ENCODE results near the gene TMEM214. TPM values are rescaled to one million over a fixed set of nuclear protein-coding genes. Genes with fewer than 3 reads are reported as not detected.

Gene TMEM214
- total RNA-seq, 2 experiments from 2014 or later: 22.0 to 24.6 TPM

GRCh38 chr2:26997394-26997793, 35.4 kb upstream of the TMEM214 start:
- Histone ChIP-seq H3K27me3 (ENCODE audit: control insufficient read depth in 1 of 2, insufficient read depth in 2 of 2, low read length in 2 of 2) (no peaks in the 10 kb centered on the region), H3K4me1 (ENCODE audit: insufficient read depth, low read length) (no peaks in the 10 kb centered on the region), H3K4me3 (ENCODE audit: low read length) (no peak overlapping the region), H3K27ac (ENCODE audit: low read depth in 1 of 2, low read length in 2 of 2) (no peak overlapping the region), H3K9me3 (ENCODE audit: control insufficient read depth in 1 of 2, insufficient read depth in 1 of 2, low read length in 2 of 2) (no peaks in the 10 kb centered on the region), H3K36me3 (ENCODE audit: insufficient read depth, low read length) (no peaks in the 10 kb centered on the region)
- H3K4me3 Mint-ChIP-seq: no peak overlapping the region
- TF ChIP-seq CTCF (IDR thresholded peaks at IDR 0.05): no peak
- no peaks in the 10 kb centered on the region for H3K4me1 Mint-ChIP-seq (ENCODE audit: low read depth)
- CTCF ChIA-PET: interaction anchor here (0.5 kb wide), 1 partner anchor 1171 kb away, joined by 3 read pairs; no protein-coding TSS in a partner anchor
- ATAC-seq (ENCODE audit: poor library complexity): no peak
- no peak overlapping the region for H3K27ac Mint-ChIP-seq
- POLR2A ChIA-PET: no interaction called here
- peaks cover 18% of the 10 kb centered on the region for H3K27me3 Mint-ChIP-seq
- intact Hi-C loops (cut with DNase I, micrococcal nuclease): no loop called here
- H3K36me3 Mint-ChIP-seq (ENCODE audit: low read depth): no peaks in the 10 kb centered on the region
- DNase-seq: no peak
- H3K9me3 Mint-ChIP-seq: no peaks in the 10 kb centered on the region

- no peaks in the 10 kb centered on the region for H3K9me3 ChIP-seq (ENCODE audit: control insufficient read depth in 1 of 2, insufficient read depth in 1 of 2, low read length in 2 of 2)
These were observed 34.4 kb upstream of the TMEM214 start for GRCh38 chr2:26998323-26998722.

GRCh38 chr2:27000228-27000627, 32.5 kb upstream of the TMEM214 start:
- POLR2A ChIA-PET: no interaction called here

More at GRCh38 chr2:26998323-26998722, 34.4 kb upstream of the TMEM214 start:
- H3K27me3 Mint-ChIP-seq: peaks cover 18% of the 10 kb centered on the region
- DNase-seq (no peak), ATAC-seq (ENCODE audit: poor library complexity) (no peak)
- Histone ChIP-seq H3K36me3 (ENCODE audit: insufficient read depth, low read length) (no peaks in the 10 kb centered on the region), H3K4me3 (ENCODE audit: low read length) (no peak overlapping the region), H3K4me1 (ENCODE audit: insufficient read depth, low read length) (no peaks in the 10 kb centered on the region), H3K27ac (ENCODE audit: low read depth in 1 of 2, low read length in 2 of 2) (no peak overlapping the region), H3K27me3 (ENCODE audit: control insufficient read depth in 1 of 2, insufficient read depth in 2 of 2, low read length in 2 of 2) (no peaks in the 10 kb centered on the region)
- CTCF ChIA-PET: no interaction called here
- no peak overlapping the region for H3K27ac Mint-ChIP-seq
- H3K9me3 Mint-ChIP-seq: no peaks in the 10 kb centered on the region
- no peak for TF ChIP-seq CTCF (IDR thresholded peaks at IDR 0.05)
- intact Hi-C loops (cut with DNase I, micrococcal nuclease): no loop called here
- H3K4me3 Mint-ChIP-seq: no peak overlapping the region
- no peaks in the 10 kb centered on the region for H3K36me3 Mint-ChIP-seq (ENCODE audit: low read depth)
- no peaks in the 10 kb centered on the region for H3K4me1 Mint-ChIP-seq (ENCODE audit: low read depth)
- POLR2A ChIA-PET: no interaction called here

More at GRCh38 chr2:27000228-27000627, 32.5 kb upstream of the TMEM214 start:
- intact Hi-C loops (cut with DNase I, micrococcal nuclease): no loop called here
- Mint-ChIP-seq H3K36me3 (ENCODE audit: low read depth) (no peaks in the 10 kb centered on the region), H3K27ac (no peak overlapping the region), H3K27me3 (peaks cover 19% of the 10 kb centered on the region), H3K9me3 (no peaks in the 10 kb centered on the region), H3K4me1 (ENCODE audit: low read depth) (no peaks in the 10 kb centered on the region), H3K4me3 (no peak overlapping the region)
- CTCF ChIA-PET: no interaction called here
- Histone ChIP-seq H3K4me1 (ENCODE audit: insufficient read depth, low read length) (no peaks in the 10 kb centered on the region), H3K27ac (ENCODE audit: low read depth in 1 of 2, low read length in 2 of 2) (no peak overlapping the region), H3K27me3 (ENCODE audit: control insufficient read depth in 1 of 2, insufficient read depth in 2 of 2, low read length in 2 of 2) (no peaks in the 10 kb centered on the region), H3K4me3 (ENCODE audit: low read length) (no peak overlapping the region), H3K36me3 (ENCODE audit: insufficient read depth, low read length) (no peaks in the 10 kb centered on the region), H3K9me3 (ENCODE audit: control insufficient read depth in 1 of 2, insufficient read depth in 1 of 2, low read length in 2 of 2) (no peaks in the 10 kb centered on the region)
- no peak for DNase-seq
- no peak for TF ChIP-seq CTCF (IDR thresholded peaks at IDR 0.05)
- no peak for ATAC-seq (ENCODE audit: poor library complexity)

Measured in CD4-positive, alpha-beta T cell (primary cell).